ENCODE data around the gene NSUN2.

NSUN2 gene

GRCh38 chr5:6615034-6615815, 17.6 kb downstream of the NSUN2 start:
- TF ChIP-seq CTCF (IDR thresholded peaks at IDR 0.05; ENCODE audit: low read depth, low read length, poor library complexity, severe bottlenecking), result no peak
- no peak for TF ChIP-seq EZH2phosphoT487 (IDR thresholded peaks at IDR 0.05; ENCODE audit: borderline replicate concordance, low read length)
- H3K36me3 ChIP-seq (ENCODE audit: control insufficient read depth, low read length), result peaks cover 98% of the 10 kb centered on the region
- H3K4me1 ChIP-seq (ENCODE audit: control insufficient read depth, low read length), result no peaks in the 10 kb centered on the region
- no peaks in the 10 kb centered on the region for H3K27me3 ChIP-seq (ENCODE audit: control insufficient read depth, low read length)
- no peak overlapping the region for H3K4me2 ChIP-seq (ENCODE audit: low read length)
- H3F3A ChIP-seq (ENCODE audit: control insufficient read depth, insufficient read depth), result peaks cover 3% of the 10 kb centered on the region; the same call in 1 of the 2 replicates
- H3K9me3 ChIP-seq (ENCODE audit: control insufficient read depth, insufficient read depth, low read length), result no peaks in the 10 kb centered on the region
- no peak overlapping the region for H3K4me3 ChIP-seq (ENCODE audit: low read length)
- H4K20me1 ChIP-seq (ENCODE audit: control insufficient read depth, insufficient read depth, low read depth, low read length), result peaks cover 26% of the 10 kb centered on the region
- H3K9me2 ChIP-seq (replicated peaks; ENCODE audit: control insufficient read depth, low read length), result no peaks in the 10 kb centered on the region
- H3K27ac ChIP-seq (ENCODE audit: low read depth, low read length), result no peak overlapping the region
- peaks cover 88% of the 10 kb centered on the region for H3K79me2 ChIP-seq (ENCODE audit: control insufficient read depth, low read length)

GRCh38 chr5:6611334-6612256, 21.2 kb downstream of the NSUN2 start:
- H3K9me3 ChIP-seq (ENCODE audit: control insufficient read depth, insufficient read depth, low read length), result no peaks in the 10 kb centered on the region
- peaks cover 57% of the 10 kb centered on the region for H3K79me2 ChIP-seq (ENCODE audit: control insufficient read depth, low read length)
- TF ChIP-seq CTCF (IDR thresholded peaks at IDR 0.05; ENCODE audit: low read depth, low read length, poor library complexity, severe bottlenecking), result no peak
- TF ChIP-seq EZH2phosphoT487 (IDR thresholded peaks at IDR 0.05; ENCODE audit: borderline replicate concordance, low read length), result no peak
- no peaks in the 10 kb centered on the region for H3K4me1 ChIP-seq (ENCODE audit: control insufficient read depth, low read length)
- no peak overlapping the region for H3K4me2 ChIP-seq (ENCODE audit: low read length)
- no peak overlapping the region for H3K27ac ChIP-seq (ENCODE audit: low read depth, low read length)
- no peaks in the 10 kb centered on the region for H3K9me2 ChIP-seq (replicated peaks; ENCODE audit: control insufficient read depth, low read length)
- H3F3A ChIP-seq (ENCODE audit: control insufficient read depth, insufficient read depth), result no peaks in the 10 kb centered on the region
- H3K36me3 ChIP-seq (ENCODE audit: control insufficient read depth, low read length), result peaks cover 98% of the 10 kb centered on the region
- H3K4me3 ChIP-seq (ENCODE audit: low read length), result no peak overlapping the region
- no peaks in the 10 kb centered on the region for H3K27me3 ChIP-seq (ENCODE audit: control insufficient read depth, low read length)
- H4K20me1 ChIP-seq (ENCODE audit: control insufficient read depth, insufficient read depth, low read depth, low read length), result peaks cover 25% of the 10 kb centered on the region

GRCh38 chr5:6608016-6608415, 24.8 kb downstream of the NSUN2 start:
- H3F3A ChIP-seq (ENCODE audit: control insufficient read depth, insufficient read depth), result no peaks in the 10 kb centered on the region
- H3K36me3 ChIP-seq (ENCODE audit: control insufficient read depth, low read length), result peaks cover 97% of the 10 kb centered on the region
- H3K4me1 ChIP-seq (ENCODE audit: control insufficient read depth, low read length), result no peaks in the 10 kb centered on the region
- no peak for TF ChIP-seq CTCF (IDR thresholded peaks at IDR 0.05; ENCODE audit: low read depth, low read length, poor library complexity, severe bottlenecking)
- TF ChIP-seq EZH2phosphoT487 (IDR thresholded peaks at IDR 0.05; ENCODE audit: borderline replicate concordance, low read length), result no peak
- H3K27ac ChIP-seq (ENCODE audit: low read depth, low read length), result no peak overlapping the region
- H3K27me3 ChIP-seq (ENCODE audit: control insufficient read depth, low read length), result no peaks in the 10 kb centered on the region
- H3K79me2 ChIP-seq (ENCODE audit: control insufficient read depth, low read length), result peaks cover 22% of the 10 kb centered on the region
- no peak overlapping the region for H3K4me3 ChIP-seq (ENCODE audit: low read length)
- no peaks in the 10 kb centered on the region for H3K9me2 ChIP-seq (replicated peaks; ENCODE audit: control insufficient read depth, low read length)
- no peak overlapping the region for H3K4me2 ChIP-seq (ENCODE audit: low read length)
- H3K9me3 ChIP-seq (ENCODE audit: control insufficient read depth, insufficient read depth, low read length), result no peaks in the 10 kb centered on the region
- H4K20me1 ChIP-seq (ENCODE audit: control insufficient read depth, insufficient read depth, low read depth, low read length), result peaks cover 3% of the 10 kb centered on the region; the same call in 1 of the 2 replicates

All from DOHH2 (cell line).